CD14-positive monocyte (primary cell): ENCODE data around the gene DERL2. TPM values are rescaled to one million over a fixed set of nuclear protein-coding genes. Genes with fewer than 3 reads are reported as not detected.

Experiments
- DNase-seq, 3 donors: peaks; one replicate each; pipeline ENCODE4 v3.0.0-alpha.2; 2011 to 2022
- H2AFZ ChIP-seq: 2 replicates; pipeline ENCODE4 v1.6.0; 2012; ENCODE audit warnings: mild to moderate bottlenecking, low read depth, low read length, inconsistent platforms; ENCODE audit not compliant: insufficient read depth, poor library complexity, severe bottlenecking
- H3K27ac ChIP-seq, 2 donors: 1 replicate in 1 of 2; 2 replicates in 1 of 2; pipeline ENCODE4 v1.5.1; 2012 to 2013; ENCODE audit warnings: low read length in 2 of 2, control low read depth in 1 of 2, inconsistent platforms in 1 of 2, low read depth in 1 of 2, mild to moderate bottlenecking in 1 of 2
- H3K27me3 ChIP-seq, 2 donors: one replicate each; pipeline versions ENCODE4 v1.6.0 to v1.6.1; 2011 to 2013; ENCODE audit warnings: low read length in 2 of 2; ENCODE audit not compliant: control insufficient read depth in 2 of 2, insufficient read depth in 2 of 2
- H3K36me3 ChIP-seq, 2 donors: replicated peaks in 1 of 2; 1 replicate in 1 of 2; 2 replicates in 1 of 2; pipeline versions ENCODE4 v1.5.1 to v1.6.1; 2012 to 2013; ENCODE audit warnings: low read length in 2 of 2, control low read depth in 1 of 2, inconsistent platforms in 1 of 2, mild to moderate bottlenecking in 1 of 2; ENCODE audit not compliant: insufficient read depth in 2 of 2, control insufficient read depth in 1 of 2
- H3K4me1 ChIP-seq, 2 donors: 1 replicate in 1 of 2; 2 replicates in 1 of 2; pipeline versions ENCODE4 v1.5.1 to v1.6.1; 2012 to 2013; ENCODE audit warnings: low read length in 2 of 2, control low read depth in 1 of 2, inconsistent platforms in 1 of 2, mild to moderate bottlenecking in 1 of 2, moderate library complexity in 1 of 2; ENCODE audit not compliant: insufficient read depth in 2 of 2, control insufficient read depth in 1 of 2
- H3K4me2 ChIP-seq: replicated peaks from 2 replicates; pipeline ENCODE3; 2012; ENCODE audit warnings: low read length, moderate library complexity, mild to moderate bottlenecking; ENCODE audit not compliant: poor library complexity, severe bottlenecking; ENCODE audit errors: extremely low read depth
- H3K4me3 ChIP-seq, 3 experiments: fragments of 200-600 bp in 1 of 3; sonication (generic) in 1 of 3; replicated peaks in 1 of 3; 1 replicate in 2 of 3; 2 replicates in 1 of 3; pipeline ENCODE4 v1.5.1; 2011 to 2013; ENCODE audit warnings: low read length in 3 of 3, mild to moderate bottlenecking in 3 of 3, control low read depth in 2 of 3, low read depth in 2 of 3, inconsistent platforms in 1 of 3, moderate library complexity in 1 of 3
- H3K79me2 ChIP-seq: 2 replicates; pipeline ENCODE4 v1.6.0; 2012; ENCODE audit warnings: mild to moderate bottlenecking, control low read depth, inconsistent platforms, low read length, moderate library complexity; ENCODE audit not compliant: insufficient read depth
- H3K9ac ChIP-seq: 2 replicates; pipeline ENCODE4 v1.6.0; 2017; ENCODE audit warnings: low read length, mild to moderate bottlenecking; ENCODE audit not compliant: insufficient read depth, poor library complexity, severe bottlenecking
- H3K9me3 ChIP-seq, 2 donors: replicated peaks in 1 of 2; 1 replicate in 1 of 2; 2 replicates in 1 of 2; pipeline versions ENCODE4 v1.5.1 to v1.6.1; 2012 to 2013; ENCODE audit warnings: low read length in 2 of 2, control low read depth in 1 of 2; ENCODE audit not compliant: control insufficient read depth in 1 of 2, insufficient read depth in 1 of 2
- H4K20me1 ChIP-seq: 2 replicates; pipeline ENCODE4 v1.6.0; 2012; ENCODE audit warnings: mild to moderate bottlenecking, low read length, control low read depth, moderate library complexity; ENCODE audit not compliant: insufficient read depth
- H3K27ac Mint-ChIP-seq, 7 donors: one replicate each; pipeline ENCODE4 v1.8.0; 2020; ENCODE audit warnings: mild to moderate bottlenecking in 7 of 7, mixed read lengths in 7 of 7, moderate library complexity in 6 of 7, inconsistent platforms in 2 of 7
- H3K27me3 Mint-ChIP-seq, 3 donors: one replicate each; pipeline ENCODE4 v1.8.0; 2021 to 2022; ENCODE audit warnings: low read depth in 3 of 3, mild to moderate bottlenecking in 3 of 3, mixed read lengths in 3 of 3, moderate library complexity in 3 of 3, inconsistent platforms in 1 of 3
- H3K36me3 Mint-ChIP-seq, 2 donors: one replicate each; pipeline ENCODE4 v1.8.0; 2020; ENCODE audit warnings: mixed read lengths in 2 of 2, inconsistent platforms in 1 of 2, mild to moderate bottlenecking in 1 of 2
- H3K4me1 Mint-ChIP-seq: one replicate; pipeline ENCODE4 v1.8.0; 2020; ENCODE audit warnings: mild to moderate bottlenecking, mixed read lengths
- H3K4me3 Mint-ChIP-seq, 2 donors: one replicate each; pipeline ENCODE4 v1.8.0; 2020; ENCODE audit warnings: mild to moderate bottlenecking in 2 of 2, mixed read lengths in 2 of 2, moderate library complexity in 1 of 2
- H3K9me3 Mint-ChIP-seq, 7 donors: one replicate each; pipeline ENCODE4 v1.8.0; 2020 to 2022; ENCODE audit warnings: mixed read lengths in 7 of 7, mild to moderate bottlenecking in 6 of 7, moderate library complexity in 6 of 7, inconsistent platforms in 2 of 7
- WGBS: methylation state at CpG from one replicate; pipeline ENCODE4 v1.1.5; 2013; ENCODE audit warnings: missing lambda C conversion rate; ENCODE audit not compliant: insufficient coverage; 5-methylcytosine and 5-hydroxymethylcytosine counted together
- intact Hi-C, 2 donors: fragments of 100-400 bp; cut with micrococcal nuclease; formaldehyde crosslinking; loops; one replicate each; pipeline versions ENCODE4 v1.15.0 to v1.15.1; 2023
- polyA plus RNA-seq, 3 donors: library from polyadenylated mRNA; depleted of rRNA in 1 of 3; unstranded in 2 of 3; stranded (reverse) in 1 of 3; fragments of 300-500 nt in 2 of 3; fragments of >200 nt in 1 of 3; fragmentation: Illumina TruSeq in 2 of 3; gene quantifications; 1 replicate in 2 of 3; 2 replicates in 1 of 3; pipeline ENCODE4 v1.2.3, GENCODE V29; 2012 to 2021
- TF ChIP-seq, protein P1 (sequence below): fragments of 200-600 bp; IDR thresholded peaks from one replicate; pipeline ENCODE4 v1.8.0; 2022; ENCODE audit warnings: antibody characterized with exemption, mild to moderate bottlenecking

The DERL2 gene
- polyA plus RNA-seq, 3 donors, result 30.6 to 84.9 (median 81.6) TPM

DNA sequence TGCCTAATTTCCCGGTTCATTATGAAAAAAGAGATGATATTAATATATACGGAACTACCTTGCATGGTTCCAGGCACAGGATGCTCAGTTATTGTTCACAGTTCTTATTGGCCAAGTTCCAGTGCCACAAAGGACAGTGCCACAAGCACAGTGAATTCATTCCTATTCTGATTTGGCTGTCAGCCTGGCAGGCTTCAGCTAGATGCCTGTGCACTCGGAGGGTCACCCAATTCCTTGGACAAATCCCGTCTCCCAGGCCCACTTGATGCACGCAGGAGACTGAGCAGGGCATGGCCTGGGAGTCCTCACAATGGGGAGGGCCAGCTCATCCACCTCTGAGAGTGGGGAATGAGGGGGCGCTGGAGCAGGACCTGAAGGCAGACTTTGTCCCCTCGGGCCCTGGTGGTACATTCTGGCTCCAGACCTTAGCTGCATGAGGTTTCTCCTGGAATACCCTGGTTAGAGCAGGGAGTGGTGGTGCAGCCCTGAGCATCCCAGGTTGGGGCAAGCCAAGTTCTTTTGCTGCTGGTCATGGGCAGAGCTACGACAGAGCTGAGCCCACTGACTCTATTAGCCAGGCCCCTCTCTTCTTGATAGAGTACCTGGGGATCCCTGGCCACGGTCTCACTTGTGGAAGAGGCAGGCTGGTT, 41.7 kb upstream of the DERL2 start:
- Histone ChIP-seq H3K9ac (no peak overlapping the region), H3K79me2 (no peaks in the 10 kb centered on the region), H3K4me1 (no peaks in the 10 kb centered on the region), H3K9me3 (no peaks in the 10 kb centered on the region), H2AFZ (no peak overlapping the region), H3K27me3 (no peaks in the 10 kb centered on the region), H3K27ac (no peak overlapping the region), H4K20me1 (peaks cover 95% of the 10 kb centered on the region), H3K4me2 (no peak overlapping the region), H3K36me3 (peaks cover 96 to 100% of the 10 kb centered on the region in 2 donors), H3K4me3 (no peak overlapping the region)
- intact Hi-C loops, result no loop called here
- Mint-ChIP-seq H3K9me3 (no peaks in the 10 kb centered on the region), H3K4me1 (no peaks in the 10 kb centered on the region), H3K4me3 (no peak overlapping the region), H3K27ac (peak overlapping the region in 2 of 7 donors; percentile 35 to 83), H3K27me3 (peaks cover 0 to 4% (median 0%) of the 10 kb centered on the region in 3 donors), H3K36me3 (peaks cover 96 to 100% of the 10 kb centered on the region in 2 donors)
- 98% methylated on average over 8 of the region's 9 CpGs for WGBS
- TF ChIP-seq, protein P1, sequence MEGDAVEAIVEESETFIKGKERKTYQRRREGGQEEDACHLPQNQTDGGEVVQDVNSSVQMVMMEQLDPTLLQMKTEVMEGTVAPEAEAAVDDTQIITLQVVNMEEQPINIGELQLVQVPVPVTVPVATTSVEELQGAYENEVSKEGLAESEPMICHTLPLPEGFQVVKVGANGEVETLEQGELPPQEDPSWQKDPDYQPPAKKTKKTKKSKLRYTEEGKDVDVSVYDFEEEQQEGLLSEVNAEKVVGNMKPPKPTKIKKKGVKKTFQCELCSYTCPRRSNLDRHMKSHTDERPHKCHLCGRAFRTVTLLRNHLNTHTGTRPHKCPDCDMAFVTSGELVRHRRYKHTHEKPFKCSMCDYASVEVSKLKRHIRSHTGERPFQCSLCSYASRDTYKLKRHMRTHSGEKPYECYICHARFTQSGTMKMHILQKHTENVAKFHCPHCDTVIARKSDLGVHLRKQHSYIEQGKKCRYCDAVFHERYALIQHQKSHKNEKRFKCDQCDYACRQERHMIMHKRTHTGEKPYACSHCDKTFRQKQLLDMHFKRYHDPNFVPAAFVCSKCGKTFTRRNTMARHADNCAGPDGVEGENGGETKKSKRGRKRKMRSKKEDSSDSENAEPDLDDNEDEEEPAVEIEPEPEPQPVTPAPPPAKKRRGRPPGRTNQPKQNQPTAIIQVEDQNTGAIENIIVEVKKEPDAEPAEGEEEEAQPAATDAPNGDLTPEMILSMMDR, result no peak
- DNase-seq, result no peak

DNA sequence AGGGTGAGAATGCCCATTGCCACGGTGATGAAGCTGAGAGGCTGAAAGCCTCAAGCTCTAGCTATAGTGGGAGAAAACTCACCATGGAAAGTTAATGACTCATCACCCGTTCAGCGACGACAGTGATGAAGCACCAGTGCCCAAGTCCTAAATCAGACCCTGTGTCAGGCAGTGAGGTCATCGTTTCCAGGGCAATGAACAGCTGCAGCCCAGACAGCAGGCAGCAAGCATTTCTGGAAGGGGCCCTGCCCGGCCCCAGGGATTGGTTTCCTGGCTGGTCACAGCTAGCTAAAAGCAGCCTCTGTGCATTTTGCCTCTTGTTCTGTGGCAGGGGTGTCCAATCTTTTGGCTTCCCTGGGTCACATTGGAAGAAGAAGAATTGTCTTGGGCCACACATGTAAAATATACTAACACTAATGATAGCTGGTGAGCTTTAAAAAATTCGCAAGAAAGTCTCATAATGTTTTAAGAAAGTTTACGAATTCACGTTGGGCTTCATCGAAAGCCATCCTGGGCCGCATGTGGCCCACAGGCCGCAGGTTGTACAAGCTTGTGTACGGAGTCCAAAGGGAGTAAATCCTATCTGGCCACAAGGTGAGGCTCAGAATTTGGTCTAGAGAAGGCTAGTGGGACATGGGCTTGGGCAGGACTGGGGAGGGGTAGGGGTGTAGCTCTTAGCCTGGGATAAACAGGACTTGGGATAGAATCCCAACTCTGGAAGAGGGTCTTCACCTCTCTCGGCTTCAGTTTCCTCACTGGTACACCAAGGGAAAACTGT, 41.0 kb upstream of the DERL2 start:
- no peak overlapping the region for H3K4me3 ChIP-seq
- no peaks in the 10 kb centered on the region for H3K4me1 Mint-ChIP-seq
- H3K27ac ChIP-seq, result peak overlapping the region in 1 of 2 donors; percentile 31
- H3K36me3 Mint-ChIP-seq, result peaks cover 96 to 100% of the 10 kb centered on the region in 2 donors
- no peaks in the 10 kb centered on the region for H3K79me2 ChIP-seq
- intact Hi-C loops, result no loop called here
- TF ChIP-seq, protein P1, result no peak
- no peaks in the 10 kb centered on the region for H3K9me3 Mint-ChIP-seq
- no peak overlapping the region for H3K4me2 ChIP-seq
- peaks cover 0 to 4% (median 0%) of the 10 kb centered on the region in 3 donors for H3K27me3 Mint-ChIP-seq
- peaks cover 95% of the 10 kb centered on the region for H4K20me1 ChIP-seq
- no peak overlapping the region for H3K9ac ChIP-seq
- WGBS, result 56% methylated on average over 14 of the region's 14 CpGs
- H3K9me3 ChIP-seq, result no peaks in the 10 kb centered on the region
- H3K4me1 ChIP-seq, result no peaks in the 10 kb centered on the region
- peaks cover 96 to 100% of the 10 kb centered on the region in 2 donors for H3K36me3 ChIP-seq
- H3K27ac Mint-ChIP-seq, result peak overlapping the region in 2 of 7 donors; percentile 48 to 52
- H3K4me3 Mint-ChIP-seq, result no peak overlapping the region
- peak in 1 of 3 donors; percentile 26 for DNase-seq
- no peaks in the 10 kb centered on the region for H3K27me3 ChIP-seq
- H2AFZ ChIP-seq, result no peak overlapping the region
